GM21717 (cell line): ENCODE data around the gene NPFFR1.

ENCODE experiments used
- ATAC-seq: cut with Tn5 transposase; IDR thresholded peaks from one replicate; pipeline ENCODE4 v1.9.1; 2021; ENCODE audit warnings: mild to moderate bottlenecking, moderate library complexity; ENCODE audit not compliant: unreplicated experiment

NPFFR1 gene

DNA sequence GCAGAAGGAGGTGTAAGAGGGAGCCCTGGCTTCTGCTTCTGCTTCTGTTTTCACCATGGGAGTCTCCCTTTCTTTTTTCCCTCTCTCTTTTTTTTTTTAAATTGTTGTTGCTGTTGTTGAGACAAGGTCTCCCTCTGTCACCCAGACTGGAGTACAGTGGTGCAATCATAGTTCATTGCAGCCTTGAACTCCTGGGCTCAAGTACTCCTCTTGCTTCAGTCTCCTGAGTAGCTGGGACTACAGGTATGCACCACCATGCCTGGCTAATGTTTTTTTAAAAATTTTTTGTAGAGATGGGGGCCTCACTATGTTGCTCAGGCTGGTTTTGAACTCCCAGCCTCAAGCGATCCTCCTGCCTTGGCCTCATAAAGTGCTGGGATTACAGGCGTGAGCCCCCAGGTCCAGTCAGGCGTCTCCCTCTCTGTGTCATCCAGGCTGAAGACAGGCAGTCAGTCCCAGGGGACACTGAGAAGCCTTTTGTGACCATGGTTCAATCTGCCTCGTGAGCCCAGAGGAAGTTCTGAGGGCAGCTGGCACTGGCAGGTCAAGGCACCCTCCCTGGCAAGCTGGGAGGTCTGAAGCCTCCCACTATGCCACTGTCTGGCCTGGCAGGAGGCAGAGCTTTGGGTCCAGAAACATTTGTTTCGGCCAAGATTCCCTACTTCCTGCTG, 33.6 kb upstream of the NPFFR1 start:
- ATAC-seq, result no peak

DNA sequence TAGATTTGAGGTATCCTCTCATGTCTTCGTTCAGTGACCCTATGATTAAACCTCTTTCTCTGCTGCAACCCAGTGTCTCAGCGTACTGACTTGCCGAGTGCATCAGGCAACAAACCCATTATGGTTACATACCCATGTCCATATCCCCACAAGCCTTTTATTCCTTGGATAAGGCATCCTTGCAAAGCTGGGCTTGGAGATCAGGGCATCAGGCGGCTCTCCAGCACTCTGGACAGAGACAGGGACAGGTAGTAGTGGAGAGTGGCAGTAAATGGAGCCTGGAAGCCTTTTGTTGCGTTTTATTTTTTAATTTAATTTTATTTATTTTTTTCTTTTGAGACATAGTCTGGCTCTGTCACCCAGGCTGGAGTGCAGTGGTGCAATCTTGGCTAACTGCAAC, 32.0 kb upstream of the NPFFR1 start:
- no peak for ATAC-seq

DNA sequence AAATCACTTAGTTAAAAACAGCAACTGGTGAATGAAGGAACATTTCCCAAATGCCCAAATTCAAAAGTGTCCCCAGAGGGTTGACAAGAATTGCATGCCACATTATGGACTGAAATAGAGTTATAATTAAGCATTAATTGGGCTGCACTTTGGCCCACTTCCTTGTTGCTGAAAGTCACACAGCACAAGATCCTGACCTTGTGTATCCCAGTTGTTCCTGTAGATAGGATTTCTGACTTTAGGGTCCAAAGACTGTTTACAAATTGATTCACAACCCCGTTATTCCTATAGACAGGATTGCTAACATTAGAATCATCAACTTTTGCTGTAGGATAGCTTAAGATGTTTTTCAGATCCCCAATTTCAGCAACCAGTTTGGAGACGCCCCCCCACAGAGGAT, 31.5 kb upstream of the NPFFR1 start:
- no peak for ATAC-seq

DNA sequence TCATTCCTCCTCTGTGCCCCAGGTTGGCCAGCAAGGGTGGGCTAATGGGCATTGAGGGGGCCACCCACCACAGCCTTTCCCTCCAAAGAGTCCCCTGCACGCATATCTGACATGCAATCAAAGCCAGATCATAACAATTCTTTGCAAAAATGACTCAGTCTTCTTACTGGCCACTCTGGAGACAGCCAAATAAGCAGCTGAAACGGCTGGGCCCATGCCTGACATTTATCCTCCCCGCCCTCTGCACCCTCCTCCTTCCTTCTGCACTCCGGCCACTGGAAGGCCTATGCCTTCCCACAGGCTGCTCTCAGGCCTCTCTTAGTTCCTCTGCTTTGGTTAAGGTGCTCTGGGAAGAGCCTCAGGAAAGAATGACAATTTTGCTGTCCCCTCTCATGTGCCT, 29.2 kb upstream of the NPFFR1 start:
- no peak for ATAC-seq

DNA sequence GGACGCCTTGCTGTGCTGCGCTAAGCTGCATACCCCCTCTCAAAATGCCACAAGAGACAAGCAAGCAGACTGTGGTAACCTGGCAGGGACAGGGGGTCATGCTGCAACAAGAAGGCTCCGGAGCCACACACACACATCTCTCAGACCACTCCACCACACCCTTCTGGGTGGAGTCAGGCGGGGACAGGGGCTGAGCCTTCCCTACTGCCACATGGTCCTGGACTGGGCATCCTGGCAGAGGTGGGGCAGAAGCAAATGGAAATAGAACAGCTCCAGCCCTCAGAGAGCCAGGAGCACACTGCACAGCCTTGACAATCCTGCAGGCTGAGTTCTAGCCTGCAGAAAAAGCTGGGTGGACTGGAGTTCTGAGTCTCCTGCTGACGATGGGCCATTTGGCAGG, 28.4 kb upstream of the NPFFR1 start:
- no peak for ATAC-seq

DNA sequence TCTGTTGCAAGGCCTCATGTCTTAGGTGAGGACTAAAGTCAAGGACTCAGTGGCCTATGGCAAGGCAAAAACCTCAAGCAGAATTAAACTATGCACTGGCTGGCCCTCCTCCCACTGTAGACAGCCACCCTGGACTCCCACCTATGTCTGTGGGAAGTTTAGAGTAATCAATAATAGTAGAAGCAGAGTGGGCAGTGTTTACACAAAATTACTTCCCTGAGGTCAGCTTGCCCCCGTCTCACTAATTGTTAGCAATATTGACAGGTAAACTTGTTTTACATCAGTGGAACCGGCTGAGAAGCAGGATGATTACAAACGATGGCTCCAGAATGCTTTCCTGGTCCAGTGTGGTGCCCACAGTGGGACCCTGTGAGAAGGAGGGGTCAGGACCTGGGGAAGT, 27.9 kb upstream of the NPFFR1 start:
- no peak for ATAC-seq

DNA sequence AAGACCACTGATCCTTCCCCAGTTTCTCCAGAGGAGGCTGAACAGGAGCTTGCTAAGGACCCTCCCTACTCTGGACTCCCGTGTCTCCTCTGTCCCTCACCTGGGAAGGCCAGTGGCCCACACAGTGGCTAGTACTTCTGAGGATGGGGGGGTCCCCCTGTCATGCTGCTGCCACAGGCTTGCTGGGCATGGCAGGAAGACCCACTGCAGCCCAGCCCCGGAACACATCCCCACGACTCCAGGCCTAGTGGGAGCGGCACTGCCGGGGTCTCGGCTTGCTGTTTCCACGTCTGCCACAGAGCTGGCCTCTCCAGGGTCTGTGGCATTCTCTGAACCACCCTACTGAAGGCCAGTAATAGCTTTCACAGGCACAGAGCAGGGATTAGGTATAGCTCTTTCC, 25.9 kb upstream of the NPFFR1 start:
- ATAC-seq, result no peak

DNA sequence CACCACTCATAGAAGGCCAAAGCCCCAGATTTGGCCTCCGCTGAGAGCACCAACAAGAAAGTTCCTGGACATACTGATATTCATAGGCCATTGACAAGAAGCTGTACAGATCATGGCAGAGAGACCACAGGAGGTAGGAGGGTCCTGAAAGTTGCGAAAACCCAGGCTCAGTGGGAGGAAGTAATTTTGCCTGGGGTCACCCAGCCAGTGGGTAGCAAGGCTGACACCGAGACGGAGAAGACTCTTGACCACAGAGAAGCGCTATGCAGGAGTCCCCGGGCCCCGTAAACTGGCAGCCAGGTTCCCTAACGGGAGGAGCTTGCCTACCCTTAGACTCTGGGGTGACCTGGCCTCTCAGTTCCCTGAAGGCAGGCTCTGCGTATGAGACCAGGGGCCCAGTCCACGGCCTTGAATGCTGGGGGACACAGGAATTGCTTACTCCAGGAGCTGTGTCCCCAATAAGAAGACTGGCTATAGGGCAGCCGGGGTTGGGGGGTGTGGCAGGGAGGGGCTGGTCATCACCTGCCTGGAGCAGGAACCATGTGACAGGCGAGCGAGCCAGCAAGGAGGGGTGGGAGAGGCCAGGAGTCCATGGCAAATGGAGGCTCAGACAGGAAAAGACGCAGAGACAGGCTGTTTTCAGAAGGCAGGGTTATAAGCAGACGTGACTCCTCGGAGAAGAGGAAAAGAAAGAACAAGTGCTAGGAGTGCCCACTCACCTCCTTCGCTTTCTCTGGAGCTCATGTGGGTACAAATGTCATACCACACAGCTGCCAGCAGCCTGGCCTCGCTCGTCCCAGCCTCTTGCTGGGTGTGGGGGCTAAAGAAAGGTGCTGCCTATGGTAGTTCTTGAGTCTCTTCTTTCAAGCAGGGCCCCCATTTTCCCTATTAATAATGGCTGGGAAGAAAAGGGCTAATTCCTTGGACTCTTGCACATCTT, 24.6 kb upstream of the NPFFR1 start:
- no peak for ATAC-seq

DNA sequence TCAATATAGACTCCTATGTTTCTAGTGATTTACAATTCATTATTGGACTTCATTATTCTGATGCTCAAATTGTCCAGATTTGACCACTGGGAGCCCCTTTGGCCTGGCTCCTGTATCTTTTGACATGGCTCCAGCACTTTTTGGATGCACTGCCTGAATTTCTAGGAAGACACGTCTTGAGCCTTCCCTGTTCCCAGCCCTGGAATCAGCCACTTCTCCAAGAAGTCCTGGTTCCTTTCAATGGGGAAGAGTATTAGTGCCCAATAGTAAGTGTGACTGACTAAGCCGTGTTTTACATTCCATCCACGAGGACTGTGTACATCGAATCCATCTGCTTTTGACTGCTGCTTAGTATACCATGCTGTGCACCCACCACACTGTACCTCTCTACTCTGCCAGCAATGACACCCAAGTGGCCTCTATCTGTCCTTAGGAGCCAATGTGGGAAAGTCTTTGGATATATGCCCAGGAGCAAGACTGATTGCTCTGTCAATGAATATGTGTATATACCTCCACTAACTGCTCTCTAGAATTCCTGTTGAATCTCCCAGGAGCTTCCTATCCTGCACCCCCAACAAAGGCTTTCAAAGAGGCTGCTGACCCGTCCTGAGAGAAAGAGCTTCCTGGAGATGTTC, 23.2 kb upstream of the NPFFR1 start:
- ATAC-seq, result no peak

DNA sequence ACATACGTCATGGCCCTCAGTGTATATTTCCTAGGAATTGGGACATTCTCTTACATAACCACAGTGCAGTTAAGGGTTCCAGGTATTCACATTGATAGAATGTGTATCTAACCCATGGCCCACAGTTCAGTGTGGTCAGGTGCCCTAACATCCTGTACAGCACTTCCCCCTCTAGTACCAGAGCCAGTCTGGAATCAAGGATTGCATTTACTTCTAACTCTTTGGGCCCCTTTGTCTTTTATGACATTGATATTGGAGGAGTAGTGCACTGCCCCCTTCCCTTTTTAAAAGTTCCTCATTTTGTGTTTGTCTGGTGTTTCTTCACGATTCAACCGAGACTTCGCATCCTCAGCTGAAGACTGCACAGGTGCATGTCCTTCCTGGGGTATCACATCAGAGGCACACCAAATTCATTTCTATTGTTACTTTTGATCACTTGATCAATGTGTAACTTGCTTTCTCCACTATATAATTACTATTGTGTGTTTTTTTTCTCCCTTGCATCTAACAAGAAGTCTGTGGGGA, 22.4 kb upstream of the NPFFR1 start:
- ATAC-seq, result no peak

DNA sequence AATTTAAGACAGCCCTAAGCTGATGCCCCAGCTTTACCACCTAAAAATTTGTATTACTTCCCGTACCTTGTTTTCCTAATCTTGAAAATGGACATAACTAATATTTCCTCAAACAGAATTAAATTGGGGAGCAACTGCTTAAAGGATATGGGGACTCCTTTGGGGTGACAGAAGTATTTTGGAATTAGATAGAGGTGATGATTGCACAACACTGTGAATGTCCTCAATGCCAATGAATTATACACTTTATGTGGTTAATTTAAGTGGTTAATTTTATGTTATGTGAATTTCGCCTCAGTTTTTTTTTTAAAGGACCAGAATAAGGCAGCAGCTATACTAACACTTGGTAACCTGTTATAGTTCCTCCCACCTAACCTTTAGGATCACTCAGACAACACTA, 19.9 kb upstream of the NPFFR1 start:
- no peak for ATAC-seq

DNA sequence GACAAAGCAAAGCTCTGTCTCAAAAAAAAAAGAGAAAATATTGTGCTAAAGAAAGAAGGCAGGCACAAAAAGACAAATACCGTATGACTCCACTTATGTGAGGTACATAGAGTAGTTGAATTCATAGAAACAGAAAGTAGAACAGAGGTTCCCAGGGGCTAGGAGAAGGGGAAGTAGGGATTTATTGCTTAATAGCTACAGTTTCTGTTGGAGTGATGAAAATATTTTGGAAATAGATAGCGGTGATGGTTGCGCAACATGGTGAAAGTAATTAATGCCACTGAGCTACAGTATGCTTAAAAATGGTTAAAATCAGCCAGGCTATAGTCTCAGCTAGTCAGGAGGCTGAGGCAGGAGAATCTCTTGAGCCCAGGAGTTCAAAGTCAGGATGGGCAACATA, 18.5 kb upstream of the NPFFR1 start:
- no peak for ATAC-seq

DNA sequence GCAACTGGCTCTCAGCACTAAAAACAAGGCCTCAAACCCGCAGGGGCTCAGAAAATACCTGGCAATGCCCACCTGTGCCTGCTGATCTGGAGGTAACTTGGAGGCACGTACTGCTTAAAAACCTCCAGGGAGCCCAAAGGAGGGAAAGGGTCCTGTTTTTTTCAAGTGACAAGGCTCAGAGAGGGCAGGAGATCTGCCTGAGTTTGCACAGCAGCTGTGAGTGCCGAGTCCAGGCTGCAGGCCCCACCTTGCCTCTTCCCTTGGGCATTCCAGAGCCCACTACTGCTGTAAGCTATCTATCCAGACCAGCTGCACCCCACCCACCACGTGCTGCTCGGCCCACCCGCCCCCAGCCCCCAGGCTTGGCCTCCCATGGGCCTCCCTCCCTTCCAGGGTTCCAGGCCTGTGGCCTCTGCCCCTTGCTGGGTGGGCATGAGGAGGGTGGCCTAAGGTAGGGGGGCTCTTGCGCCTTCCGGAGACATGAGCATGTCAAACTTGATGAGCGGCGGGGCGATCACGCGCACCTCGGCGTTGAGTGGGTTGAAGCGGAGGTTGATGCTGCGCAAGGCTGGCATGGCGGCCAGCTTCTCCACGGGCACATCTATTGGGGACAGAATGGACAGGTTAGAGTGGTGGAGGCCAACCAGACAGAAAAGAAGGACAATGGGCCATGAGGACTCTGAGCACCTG, 17.2 kb upstream of the NPFFR1 start:
- ATAC-seq, result no peak

DNA sequence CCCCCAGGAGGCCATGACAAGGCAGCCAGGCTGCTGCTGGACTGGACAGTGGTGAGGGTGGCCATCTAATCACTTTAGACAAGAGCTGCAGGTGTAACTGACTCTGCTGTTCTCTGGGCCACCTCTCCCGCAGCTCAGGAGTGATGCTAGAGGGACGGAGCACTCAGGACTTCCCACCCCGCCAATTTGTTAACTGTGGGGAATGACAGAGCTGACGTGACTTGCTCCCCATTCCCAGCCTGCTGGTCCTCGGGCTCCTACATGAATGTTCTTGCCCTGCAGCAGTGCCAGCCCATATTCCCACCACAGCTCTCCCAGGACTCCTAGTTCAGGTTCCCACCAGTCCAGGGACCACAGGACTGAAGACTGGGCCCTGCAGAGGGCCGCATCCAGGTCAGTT, 16.7 kb upstream of the NPFFR1 start:
- no peak for ATAC-seq

DNA sequence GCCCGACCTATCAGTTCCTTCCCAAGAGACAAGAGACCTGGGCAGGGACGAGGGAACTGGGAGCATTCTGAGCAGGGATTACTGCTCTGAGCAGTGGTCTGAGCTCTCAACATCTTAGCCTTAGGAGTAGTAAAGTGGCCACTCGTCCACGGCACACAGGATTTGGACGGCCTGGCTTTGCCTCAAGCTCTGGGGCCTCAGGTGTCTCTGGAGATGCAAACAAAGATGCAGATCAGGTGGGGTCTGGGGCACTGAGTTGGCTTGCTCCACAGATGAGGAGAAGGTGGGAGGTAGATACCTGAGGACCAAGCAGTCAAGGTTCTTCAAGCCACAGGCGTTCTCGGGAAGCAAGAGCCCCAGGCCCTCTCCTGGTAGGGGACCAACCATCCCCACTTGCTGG, 16.1 kb upstream of the NPFFR1 start:
- ATAC-seq, result no peak

DNA sequence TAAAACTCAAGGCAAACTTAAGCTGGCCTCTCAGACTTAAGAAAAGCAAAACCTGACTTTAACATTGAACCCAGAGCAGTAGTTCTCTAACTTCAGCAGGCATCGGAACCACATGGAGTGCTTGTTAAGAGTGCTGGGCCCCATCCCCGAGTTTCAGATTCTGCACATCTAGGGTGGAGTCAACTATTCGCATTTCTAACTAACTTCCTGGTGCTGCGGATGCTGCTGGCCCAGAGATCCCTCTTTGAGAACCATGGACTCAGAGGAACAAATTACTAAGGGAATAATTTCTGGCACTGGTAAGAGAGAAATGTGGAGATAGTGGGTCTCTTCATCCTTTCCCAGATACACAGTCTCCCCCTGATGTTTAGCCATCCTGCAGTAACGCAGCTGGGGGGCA, 14.6 kb upstream of the NPFFR1 start:
- ATAC-seq, result no peak

DNA sequence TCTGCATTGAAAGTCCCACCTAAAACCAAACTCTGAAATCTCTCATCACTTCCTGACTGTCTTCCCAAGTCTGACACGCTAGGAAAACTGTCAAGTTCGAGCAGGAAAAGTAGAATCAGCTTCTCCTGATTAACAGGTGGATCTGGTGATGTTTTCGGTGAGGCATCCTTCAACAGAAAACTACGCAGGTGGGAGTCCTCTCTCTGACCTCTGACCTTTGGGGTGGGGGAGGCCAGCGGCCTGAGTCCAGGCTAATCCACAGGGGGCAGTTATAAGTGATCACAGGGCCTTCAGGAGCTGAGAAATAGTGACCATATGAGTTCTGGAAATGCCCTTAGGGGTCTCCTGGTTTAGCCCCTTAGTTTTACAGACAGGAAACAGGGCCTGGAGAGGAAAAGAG, 13.4 kb upstream of the NPFFR1 start:
- ATAC-seq, result no peak

DNA sequence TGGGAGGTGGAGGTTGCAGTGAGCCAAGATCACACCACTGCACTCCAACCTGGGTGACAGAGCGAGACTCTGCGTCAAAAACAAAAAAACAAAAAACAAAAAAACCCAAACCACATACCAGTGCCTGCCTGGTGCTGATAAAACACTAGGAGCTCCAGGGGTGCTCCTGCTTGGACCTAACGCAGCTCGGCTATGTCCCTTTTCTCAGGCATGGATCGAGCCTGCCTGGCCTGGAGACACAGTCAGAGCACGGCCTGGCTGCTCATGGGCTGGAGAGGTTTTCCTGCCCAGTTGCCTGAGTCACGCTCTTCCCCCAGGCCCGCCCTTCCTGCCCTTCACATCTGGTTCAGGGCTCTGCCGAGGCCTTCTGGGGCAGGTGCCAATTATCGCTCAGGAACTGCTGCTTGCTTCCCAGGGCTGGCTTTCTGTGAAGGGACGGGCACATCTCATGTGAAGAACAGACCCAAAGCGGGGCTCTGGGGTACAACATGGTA, 12.6 kb upstream of the NPFFR1 start:
- no peak for ATAC-seq

DNA sequence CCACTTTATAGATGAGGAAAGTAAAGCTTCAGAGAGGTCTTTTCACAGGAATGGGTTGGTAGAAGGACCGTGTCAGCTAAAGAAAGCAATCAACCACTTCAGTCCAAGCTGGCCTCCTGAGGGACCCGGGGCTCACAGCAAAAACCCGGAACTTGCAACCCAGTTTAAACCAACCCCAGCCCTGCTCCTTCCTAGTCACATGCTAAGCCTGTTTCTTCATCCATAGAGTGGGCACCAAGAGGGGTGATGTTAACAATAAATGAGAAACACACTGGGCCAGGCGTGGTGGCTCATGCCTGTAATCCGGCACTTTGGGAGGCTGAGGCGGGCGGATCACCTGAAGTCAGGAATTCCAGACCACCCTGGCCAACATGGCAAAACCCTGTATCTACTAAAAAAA, 12.1 kb upstream of the NPFFR1 start:
- no peak for ATAC-seq

DNA sequence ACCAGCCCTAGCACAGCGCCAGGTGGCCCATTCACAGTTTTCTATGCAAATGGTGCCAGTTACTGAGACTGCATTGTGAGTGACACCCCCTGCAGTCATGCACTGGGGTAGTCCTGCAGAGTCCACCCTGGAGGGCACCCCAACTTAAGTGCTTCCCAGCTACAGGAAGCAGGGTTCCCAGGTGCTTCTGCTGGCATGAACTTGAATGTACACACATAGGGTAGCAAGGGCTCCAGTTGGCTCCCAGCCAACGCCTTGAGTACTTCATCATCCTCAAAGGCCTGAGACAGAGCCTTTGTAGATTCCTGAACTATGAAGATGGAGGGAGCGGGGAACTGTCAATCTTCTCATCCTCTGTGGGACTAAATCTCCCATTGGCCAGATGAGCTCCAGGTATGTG, 11.5 kb upstream of the NPFFR1 start:
- ATAC-seq, result no peak
